ENCODE data around the gene L1TD1.

GRCh38 chr1:62176597-62177312, 17.9 kb upstream of the L1TD1 start:
- TF ChIP-seq MAX (IDR thresholded peaks at IDR 0.05; ENCODE audit: low read depth, low read length) (no peak), CTCF (IDR thresholded peaks at IDR 0.05; ENCODE audit: low read depth, low read length) (no peak)

All from NB4 (cell line).